GM19395 (cell line): Measurements from ENCODE around the gene CHKA.
"Not testable (repeated sequence)": the region's sequence is repeated elsewhere in the genome, so short reads cannot be mapped to it uniquely, and the experiment has no call there.

ENCODE experiments used
- ATAC-seq: cut with Tn5 transposase; IDR thresholded peaks from one replicate; pipeline ENCODE4 v1.9.1; 2021; ENCODE audit warnings: mild to moderate bottlenecking, moderate library complexity; ENCODE audit not compliant: unreplicated experiment

The CHKA gene

DNA sequence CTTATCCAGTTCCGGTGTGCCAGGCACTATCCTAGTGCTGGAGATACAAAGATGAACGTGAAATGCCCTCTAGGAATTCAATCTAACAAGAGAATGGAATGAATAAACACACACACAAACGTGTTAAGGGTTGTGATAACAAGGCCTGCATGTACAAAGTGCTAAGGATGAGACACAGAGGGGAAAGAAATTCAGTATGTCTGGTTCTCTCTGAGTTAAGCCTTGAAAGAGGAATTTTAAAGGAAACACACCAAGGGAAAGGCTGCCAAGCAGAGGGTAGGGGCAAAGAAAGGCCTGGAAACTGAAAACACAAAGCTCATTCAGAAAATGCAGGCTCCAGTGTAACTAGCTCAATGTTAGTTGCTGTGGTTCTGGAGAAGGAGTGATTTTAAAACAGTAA is 4.2 kb downstream of the CHKA start:
- no peak for ATAC-seq

DNA sequence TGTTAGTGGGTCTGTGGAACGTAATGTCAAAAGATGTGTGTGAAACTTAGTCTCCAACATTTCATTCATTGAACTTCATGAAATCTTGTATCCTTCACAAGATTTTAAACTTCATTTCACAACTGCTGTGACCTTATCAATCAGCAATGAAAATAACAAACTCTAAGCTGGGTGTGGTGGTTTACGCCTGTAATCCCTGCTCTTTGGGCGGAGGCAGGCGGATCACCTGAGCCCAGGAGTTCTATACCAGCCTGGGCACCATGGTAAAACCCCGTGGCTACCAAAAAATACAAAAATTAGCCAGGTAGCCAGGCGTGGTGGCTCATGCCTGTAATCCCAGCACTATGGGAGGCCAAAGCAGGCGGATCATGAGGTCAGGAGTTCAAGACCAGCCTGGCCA is 5.1 kb downstream of the CHKA start:
- no peak for ATAC-seq

DNA sequence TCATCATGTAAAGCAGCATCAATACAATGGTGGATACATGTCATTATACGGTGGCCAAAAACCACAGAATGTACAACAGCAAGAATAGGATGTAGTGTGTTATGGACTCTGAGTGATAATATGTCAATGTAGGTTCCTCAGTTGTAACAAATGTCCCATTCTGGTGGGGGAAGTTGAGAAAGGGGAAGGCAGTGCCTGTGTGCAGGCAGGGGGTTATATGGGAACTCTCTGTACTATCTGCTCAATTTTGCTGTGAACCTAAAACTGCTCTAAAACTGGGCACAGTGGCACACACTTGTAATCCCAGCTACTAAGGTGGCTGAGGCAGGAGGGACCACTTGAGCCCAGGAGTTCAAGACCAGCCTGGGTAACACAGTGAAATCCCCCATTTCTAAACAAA is 5.9 kb downstream of the CHKA start:
- ATAC-seq = no peak

DNA sequence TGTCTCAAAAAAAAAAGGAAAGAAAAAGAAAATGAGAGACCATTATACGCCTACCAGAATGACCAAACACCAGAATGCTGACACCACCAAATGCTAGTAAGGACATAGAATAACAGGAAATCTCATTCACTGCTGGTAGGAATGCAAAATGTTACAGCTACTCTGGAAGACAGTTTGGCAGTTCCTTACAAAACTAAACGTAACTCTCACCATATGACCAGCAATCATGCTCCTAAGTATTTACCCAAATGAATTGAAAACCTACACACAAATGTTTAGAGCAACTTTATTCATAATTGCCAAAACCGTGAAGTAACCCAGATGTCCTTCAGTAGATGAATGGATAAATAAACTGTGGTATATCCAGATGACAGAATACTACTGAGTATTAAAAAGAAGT is 7.2 kb downstream of the CHKA start:
- no peak for ATAC-seq

DNA sequence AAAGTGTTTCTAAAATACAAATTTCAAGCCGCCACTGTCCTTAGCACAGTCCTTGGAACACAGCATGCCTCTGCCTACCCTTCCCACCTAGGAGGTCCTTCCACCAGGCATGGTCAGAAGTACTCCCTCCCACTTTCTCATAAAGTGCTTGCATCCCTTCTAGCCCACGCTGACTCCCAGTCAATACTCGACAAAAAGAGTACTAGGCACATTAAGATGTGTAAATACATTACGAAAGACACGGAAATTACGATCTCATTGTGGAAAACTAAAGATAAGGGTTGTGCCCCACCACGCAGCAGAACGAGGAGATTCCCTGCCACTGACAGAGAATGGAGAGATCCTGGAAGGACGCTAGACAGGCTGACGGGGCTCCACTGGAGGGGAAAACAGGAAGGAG is 13.5 kb downstream of the CHKA start:
- no peak for ATAC-seq

DNA sequence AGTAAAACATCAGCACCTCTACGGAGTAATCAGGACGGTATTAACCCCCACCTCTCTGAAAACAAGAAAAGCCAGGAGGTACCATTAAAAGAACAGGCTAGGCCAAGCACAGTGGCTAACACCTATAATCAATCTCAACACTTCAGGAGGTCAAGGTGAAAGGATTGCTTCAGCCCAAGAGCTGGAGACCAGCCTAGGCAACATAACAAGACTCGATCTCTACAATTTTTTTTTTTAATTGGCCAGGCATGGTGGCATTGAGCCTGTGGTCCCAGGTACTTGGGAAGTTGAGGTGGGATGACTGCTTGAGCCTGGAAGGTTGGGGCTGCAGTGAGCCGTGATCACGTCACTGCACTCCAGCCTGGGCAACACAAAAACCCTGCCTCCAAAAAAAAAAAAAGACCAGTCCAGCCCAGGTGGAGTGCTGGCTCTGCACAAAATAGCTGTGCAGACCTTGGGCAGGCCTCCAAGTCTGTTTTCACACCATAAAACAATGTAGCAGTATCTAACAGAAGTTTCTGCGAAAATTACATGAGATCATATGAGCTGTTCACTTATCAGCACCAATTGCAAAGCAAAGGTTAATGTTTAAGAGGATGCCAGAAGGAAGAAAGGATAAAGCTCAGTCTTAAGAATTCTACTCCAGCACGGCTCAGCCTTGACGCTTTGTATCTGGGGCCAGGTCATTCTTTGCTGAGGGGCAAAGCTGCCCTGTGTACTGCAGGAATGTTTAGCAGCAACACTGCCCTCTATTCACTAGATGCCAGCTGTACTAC is 14.8 kb downstream of the CHKA start:
- no peak for ATAC-seq

DNA sequence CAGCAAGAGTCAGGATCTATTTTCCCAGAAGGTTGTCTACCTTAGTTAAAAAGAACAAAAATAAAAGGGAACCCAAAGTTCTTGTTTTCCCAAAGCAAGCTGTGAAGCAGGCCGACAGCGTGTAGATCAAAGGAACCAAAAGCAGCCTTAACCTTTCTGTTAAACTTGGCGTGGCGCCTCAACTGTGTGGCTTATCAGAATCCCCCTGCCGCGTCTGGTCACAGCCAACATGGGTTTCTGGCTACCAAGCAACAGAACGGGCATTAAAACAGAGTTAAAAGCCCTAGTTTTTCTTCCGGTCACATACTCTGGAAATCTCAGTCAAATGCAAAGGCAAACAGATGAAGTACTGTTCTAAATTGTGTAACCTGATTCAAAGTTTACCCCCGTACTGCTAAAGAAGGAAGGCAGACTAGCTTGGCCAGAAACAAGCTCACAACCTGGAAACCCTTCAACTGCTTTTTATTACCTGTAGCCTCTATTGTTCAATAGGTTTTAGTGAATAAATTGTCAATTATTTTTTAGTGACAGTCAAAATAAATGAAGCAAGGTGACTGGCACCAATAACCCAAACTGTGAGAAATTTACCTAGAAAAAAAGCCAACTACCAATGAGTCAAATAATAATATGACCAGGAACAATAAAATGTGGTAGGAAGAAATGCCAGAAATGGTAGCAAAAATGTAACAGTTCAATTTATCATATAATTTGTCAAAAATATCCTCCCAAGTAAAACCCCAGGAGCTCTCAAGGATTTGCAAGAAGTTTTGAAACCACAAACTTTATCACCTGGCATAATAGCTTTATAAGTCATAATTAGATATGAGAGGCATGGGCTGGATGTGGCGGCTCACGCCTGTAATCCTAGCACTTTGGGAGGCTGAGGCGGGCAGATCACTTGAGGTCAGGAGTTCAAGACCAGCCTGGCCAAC is 21.4 kb downstream of the CHKA start:
- ATAC-seq = no peak

DNA sequence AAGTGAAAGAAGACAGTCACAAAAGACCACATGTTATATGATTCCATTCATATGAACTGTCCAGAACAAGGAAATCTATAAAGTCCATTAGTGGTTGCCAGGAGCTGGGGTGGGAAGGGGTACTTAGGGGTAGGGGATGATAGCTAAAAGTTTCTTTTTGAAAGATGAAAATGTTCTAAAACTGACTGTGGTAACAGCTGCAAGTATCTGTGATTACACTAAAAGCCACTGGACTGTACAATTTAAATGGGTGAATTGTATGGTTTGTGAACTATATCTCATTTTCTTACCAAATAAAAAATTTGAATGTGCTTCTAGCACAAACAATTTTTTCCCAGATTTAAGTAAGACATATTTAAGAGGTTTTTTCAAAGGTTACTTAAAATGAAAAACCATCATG is 22.1 kb downstream of the CHKA start:
- no peak for ATAC-seq

DNA sequence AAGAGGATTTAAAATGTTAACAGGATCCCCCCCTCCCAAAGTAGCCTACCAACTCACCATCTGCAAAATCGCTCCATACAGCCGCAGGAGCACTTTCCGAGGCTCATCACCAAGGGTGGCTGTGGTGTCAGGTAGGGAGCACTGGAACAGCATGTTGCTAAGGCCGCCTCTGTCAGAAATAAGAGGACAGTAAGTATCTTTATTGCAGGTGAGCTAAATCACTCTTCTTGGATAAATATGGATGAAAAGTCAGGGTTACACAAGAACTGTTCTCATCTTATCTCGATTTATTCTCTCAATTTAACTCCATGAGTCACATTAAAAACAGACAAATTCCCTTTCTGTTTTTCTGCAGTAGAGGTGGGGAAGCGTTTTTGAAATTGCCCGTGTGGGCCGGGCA is 24.2 kb downstream of the CHKA start:
- no peak for ATAC-seq

DNA sequence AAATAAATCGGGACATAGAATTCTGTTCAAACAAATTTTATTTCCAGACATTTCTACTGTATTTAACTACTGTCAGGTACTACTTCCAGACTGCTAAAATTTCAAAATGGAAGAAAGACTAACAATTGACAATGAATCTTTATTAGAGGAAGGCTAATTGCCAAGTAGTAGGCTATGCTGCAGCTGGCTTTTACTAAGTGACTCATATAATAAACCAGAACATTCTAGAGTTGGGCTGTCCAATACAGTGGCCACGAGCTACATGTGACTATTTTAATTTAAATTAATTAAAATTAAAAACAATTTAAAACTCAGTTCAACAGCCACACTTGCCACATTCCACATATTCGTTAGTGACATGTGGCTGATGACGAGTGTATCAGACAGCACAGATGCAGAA is 27.6 kb downstream of the CHKA start:
- ATAC-seq = no peak

DNA sequence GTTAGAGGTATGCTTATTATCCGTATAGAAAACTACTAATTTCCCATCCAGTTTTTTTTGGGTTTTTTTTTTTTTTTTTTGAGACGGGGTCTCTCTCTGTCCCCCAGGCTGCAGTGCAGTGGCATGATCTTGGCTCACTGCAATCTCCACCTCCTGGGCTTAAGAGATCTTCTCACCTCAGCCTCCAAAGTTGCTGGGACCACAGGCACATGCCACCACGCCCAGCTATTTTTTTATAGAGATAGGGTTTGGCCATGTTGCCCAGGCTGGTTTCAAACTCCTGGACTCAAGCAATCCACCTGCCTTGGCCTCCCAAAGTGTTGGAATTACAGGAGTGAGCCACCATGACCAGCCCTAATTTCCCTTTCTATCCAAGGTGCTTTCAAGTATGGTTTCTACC is 28.2 kb downstream of the CHKA start:
- ATAC-seq = not testable (repeated sequence)

DNA sequence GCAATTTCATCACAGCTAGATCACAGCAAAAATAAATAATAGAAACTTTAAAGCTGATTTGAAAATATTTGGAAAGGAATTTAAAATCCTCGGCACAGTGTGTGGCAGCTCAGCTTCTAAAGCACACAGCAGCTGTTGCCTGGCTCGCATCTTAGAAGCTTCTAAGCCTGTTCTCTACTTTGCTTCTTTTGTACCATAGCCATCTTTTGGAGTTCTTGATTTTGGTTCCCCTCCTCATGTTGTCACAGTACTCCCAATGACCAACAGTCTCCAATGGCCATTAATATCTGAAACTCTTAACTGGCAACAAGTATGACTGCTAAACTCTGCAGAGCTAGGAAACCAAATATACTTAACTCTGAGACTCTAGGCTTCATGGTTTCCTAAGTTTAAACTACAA is 28.8 kb downstream of the CHKA start:
- ATAC-seq = no peak

DNA sequence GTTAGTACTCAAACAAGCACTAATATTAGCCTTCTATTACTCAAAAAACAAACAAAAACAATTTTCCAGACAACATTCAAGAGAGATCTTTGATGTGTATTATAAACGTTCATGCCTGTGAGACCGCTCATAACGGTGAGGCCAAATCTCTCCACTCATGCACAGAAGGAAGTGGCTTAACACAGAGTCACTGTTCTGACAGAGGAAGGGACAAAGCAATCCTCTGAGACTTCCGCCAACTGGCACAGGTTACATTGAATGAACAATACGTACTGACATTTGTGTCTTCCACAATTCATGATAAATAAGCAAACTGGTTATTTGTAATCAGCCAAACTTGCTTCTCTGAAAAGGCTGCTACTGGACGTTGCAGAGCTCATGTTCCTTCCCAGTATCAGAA is 30.5 kb downstream of the CHKA start:
- ATAC-seq = no peak

DNA sequence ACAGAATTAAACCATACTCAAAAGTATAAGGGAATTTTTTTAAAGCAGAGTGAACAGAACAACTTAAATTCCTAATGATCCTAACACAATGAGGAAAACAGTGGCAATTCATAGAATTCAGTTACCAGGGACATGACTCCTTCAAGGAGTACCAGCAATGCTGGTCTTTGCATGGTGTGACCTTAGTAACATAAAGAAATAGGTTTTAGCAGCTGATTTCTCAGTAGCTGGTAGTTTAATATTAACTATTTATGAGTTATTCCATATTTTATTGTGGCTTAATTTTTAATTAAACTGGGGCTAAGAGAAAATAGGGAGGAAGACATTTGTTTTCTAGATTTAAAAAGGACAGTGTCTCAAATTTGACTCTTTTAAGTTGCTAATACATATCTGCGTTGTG is 30.9 kb downstream of the CHKA start:
- ATAC-seq = no peak

DNA sequence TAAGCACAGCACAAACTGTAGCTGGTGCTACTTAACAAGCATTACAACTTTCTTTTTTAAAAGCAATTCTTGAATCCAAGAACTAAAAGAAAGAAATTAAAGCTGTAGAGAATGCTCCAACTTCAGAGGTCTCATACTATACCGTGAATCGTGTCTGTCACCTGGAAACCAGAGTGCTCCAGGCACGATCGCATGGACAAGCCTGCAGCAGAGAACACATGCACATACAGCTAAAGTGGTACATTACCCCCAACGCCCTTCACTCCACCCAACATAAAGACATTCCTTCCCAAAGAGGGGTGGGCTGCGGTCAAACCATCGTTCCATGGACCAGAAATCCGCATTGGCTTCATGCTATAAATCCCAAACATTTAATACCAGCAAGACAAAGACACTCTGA is 31.5 kb downstream of the CHKA start:
- ATAC-seq = no peak

DNA sequence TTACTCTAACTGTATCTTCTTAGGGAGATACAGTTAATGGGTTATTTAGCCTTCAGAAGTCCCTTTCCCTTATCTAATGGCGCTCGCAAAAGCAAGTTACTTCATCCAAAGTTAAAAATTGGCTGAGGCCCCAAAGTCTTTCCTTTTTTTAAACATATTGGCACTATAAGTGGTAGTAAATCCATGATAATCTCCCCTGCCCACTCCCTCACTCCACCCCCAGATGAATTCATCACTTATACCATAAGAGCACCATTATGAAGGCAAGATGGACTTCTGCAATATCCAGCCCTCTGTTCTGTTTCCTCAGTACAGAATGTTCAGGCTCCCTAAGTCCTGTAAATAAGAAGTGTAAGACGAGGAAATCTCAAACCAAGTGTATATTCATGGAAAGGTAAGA is 37.7 kb downstream of the CHKA start:
- ATAC-seq = no peak

DNA sequence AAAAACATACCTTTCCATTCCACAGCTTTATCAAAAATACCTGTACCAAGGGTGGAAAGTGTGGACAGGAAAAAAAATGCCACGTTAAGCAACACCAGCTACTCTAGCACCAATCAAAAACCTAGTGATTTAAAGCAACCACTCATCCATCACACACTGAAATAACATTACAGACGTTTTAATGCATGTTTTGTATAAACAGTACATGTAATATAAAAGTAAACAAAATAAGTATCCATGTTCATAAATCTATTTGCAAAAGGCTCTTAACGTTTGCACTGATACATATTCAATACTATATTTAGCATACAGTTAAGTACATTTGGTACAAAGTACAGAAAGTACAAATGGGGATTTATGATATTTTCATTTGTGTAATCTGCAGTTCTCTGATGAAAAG is 38.7 kb downstream of the CHKA start:
- no peak for ATAC-seq

DNA sequence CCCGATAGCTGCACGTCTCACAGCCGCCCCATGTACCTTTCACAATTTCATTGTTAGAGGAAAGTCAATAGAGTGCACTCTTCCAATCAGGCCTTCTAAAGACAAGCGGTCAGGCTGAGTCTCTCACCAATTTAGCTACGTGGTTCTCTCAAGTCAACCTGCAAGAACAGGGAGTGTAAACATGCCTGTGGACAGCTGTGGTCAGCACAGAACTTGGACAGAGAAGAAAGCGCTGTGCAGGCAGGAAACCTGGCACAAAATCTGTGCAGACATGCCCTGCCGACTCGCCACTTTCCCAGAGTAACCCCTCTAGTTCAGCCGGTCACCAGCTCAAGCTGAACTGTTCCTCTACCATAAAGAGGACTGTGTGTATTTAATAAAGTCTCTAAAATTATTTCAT is 39.5 kb downstream of the CHKA start:
- no peak for ATAC-seq

DNA sequence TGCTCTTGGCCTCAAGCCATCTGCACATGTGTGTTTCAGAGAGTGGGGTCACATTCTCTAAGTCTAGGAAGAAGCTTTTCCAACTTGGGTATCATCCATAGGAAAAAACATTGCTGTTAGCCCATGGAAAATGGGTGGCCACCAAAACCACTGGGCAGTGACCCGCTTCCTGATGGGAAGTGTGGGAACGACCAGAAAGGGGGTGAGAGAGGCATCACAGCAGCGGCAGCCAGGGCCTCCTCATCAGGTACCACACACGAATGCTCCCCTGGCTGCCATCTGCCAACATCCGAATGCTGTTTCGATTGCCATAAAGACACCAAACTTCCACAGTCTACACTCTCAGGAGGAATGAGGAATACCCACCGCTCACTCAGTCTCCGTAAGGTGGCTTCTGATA is 40.3 kb downstream of the CHKA start:
- no peak for ATAC-seq

DNA sequence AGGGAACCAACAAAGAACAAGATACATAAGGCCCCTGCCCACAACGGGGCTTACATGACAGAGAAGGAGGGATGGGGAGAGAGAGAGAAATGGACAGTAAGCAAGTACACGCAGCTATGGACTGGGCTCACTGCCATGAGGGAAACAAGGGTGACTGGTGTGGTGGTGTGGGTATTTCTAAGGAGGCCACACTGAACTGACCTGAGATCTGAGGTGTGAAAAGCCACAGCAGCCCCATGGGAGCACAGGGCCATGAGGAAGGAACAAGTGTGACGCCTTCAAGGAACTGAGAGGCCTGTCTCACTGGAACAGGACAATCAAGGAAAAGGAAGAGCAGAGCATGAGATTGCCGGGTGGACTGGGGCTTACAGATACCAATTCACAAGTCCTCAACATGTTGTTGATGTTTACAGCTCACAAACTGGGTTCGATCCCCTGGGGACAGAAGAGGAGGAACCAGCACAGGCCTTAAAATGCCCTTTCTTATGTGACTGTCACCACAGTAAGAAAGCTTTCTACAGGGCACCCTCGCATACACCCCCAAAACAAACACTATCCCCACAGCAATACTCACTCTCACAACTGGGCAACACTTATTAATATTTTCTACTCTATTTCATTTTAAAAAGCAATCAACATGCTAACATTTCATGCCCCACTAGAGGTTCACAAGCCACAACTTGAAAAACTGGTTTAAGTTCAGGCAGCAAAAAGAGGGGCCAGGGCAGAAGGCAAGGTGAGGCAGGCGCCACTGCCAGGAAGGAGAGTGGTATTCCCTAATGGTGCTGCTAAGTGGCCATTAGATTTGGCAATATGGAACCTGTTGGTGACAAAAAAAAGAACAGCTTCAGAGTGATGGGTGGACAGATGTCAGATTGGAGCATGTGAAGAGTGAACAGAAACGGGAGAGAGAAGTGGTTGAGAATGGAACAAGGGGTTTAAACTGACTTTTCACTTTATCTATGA is 43.3 kb downstream of the CHKA start:
- ATAC-seq = no peak

DNA sequence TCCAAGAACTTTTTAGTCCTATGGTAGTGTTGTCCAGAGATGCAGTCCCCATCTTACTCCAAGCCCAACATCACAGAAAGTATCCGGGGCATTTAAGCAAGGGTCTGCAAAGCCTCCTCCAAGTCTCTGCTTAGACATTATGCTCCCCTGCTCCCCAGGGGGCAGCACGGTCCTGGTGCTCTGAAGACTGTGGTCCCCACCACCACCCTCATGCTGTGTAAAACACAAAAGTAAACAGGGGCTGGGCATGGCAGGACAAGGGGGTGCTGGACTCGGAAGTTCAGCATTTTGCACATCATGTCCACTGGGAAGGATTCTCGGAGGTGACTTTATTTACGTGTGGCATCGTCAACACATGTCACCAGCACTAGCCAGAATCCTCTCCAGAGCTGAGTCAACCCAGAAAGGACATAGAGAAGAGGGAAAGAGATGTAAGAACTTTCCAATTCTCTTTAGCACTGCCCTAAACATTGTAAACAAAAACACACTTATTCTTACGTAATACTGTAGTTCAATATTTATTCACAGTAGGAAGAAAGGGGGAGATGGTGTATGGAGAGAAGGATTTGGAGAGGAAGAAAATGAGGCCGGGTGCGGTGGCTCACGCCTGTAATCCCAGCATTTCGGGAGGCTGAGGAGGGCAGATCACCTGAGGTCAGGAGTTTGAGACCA is 44.7 kb downstream of the CHKA start:
- no peak for ATAC-seq
